Esophagus mucosa (tissue), 1 donor: ENCODE measurements around the gene ENGASE. TPM values are rescaled to one million over a fixed set of nuclear protein-coding genes. Genes with fewer than 3 reads are reported as not detected.
A peak's percentile ranks its signal among the peaks of the same experiment; 100 is the strongest.
"Not testable (repeated sequence)": the region's sequence is repeated elsewhere in the genome, so short reads cannot be mapped to it uniquely, and the experiment has no call there.

Experiments
- ATAC-seq: fragments of 200-7000 bp; cut with Tn5 transposase; one replicate; pipeline ENCODE4 v1.9.1; 2020
- total RNA-seq: library from RNA; stranded (reverse); gene quantifications from one replicate; pipeline ENCODE4 v1.2.4, GENCODE V29; 2023
- donor health status: DM: yes; HTN: yes; CAD: no.

The ENGASE gene, protein sequence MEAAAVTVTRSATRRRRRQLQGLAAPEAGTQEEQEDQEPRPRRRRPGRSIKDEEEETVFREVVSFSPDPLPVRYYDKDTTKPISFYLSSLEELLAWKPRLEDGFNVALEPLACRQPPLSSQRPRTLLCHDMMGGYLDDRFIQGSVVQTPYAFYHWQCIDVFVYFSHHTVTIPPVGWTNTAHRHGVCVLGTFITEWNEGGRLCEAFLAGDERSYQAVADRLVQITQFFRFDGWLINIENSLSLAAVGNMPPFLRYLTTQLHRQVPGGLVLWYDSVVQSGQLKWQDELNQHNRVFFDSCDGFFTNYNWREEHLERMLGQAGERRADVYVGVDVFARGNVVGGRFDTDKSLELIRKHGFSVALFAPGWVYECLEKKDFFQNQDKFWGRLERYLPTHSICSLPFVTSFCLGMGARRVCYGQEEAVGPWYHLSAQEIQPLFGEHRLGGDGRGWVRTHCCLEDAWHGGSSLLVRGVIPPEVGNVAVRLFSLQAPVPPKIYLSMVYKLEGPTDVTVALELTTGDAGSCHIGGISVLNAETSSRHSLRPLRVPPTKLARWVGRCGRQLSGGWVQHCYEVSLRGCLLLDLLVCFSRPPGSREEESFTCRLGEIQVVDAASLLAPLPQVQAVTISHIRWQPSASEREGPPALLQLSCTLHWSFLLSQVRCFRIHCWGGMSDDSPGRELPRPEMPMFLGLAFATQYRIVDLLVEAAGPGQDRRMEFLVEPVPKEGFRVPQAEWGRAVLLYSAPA
- total RNA-seq, result 6.5 TPM

DNA sequence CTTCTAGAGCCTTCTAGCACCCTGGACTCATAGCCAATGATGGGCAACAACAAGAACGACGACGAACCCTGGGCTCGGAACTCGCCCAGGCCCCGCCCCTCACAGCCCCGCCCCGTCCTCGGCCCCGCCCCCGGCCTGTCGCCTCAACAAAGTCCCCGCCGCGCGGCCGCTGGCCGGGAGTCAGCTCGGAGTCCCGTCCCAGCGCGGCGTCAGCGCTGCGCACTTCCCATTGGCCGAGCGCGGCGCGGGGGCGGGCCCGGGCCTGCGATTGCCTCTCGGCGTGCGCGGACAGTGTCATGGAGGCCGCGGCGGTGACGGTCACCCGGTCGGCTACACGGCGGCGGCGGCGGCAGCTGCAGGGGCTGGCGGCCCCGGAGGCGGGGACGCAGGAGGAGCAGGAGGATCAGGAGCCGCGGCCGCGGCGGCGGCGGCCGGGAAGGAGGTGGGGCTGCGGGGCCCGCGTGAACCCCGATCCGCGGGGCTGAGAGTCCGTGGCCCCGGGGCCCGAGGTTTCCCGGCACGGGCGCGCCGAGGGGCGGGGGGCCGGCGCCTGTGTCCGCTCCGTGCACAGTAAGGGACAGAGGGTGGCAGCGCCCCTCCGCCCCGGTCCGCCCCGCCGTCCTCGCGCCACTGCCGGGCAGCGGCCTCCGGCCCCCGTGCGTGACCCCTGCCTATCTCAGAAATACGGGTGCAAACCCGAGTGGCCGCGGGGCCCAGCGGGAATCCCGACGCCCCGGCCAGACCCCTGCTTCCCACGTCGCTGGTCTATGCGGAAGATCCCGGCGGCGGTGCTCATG lies at the start of gene ENGASE:
TSS of gene ENGASE (plus strand) at position 176 of the 797 bp plus-strand sequence. CDS start at position 297, 121 bp downstream.
- peak; percentile 97 for ATAC-seq

DNA sequence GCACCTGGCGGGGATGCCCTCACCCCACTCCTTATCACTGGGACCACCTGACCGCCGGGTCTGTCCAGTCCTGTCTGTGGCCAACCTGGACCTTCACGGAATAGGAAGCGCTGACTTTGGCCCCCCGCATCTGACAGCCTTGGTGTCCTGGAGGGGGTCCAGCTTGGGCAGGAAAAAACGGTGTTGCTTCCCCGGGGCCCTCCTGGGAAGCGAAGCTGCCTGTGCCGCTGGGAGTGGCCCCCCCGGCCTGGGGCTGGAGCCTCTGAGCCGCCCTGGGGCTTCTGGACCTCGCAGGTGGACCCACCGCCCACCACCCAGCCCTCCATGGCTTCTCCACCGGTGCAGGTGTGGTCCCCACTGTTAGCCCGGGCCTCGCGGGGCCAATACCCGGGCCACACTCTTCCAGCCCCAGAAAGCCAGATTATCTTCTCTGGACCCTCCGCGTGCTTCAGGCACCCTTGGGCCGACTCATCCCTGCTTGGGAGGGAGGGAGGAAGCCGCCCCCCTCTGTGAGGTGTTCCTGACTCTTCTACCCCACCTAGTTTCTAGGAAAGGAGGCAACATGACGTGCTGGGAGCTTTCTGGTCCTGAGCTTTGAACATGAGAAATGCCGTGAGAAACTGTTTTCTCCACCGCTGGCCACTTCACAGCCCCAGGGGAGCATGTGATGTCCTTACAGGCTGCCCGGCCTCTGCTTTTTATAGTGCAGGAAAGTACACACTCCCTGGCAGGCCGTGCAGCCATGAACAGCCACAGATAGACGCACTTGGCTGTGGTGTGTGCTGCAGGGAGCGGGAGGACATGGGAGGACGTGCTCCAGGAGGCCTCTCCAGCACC lies 49.5 kb upstream of the ENGASE start:
- no peak for ATAC-seq

DNA sequence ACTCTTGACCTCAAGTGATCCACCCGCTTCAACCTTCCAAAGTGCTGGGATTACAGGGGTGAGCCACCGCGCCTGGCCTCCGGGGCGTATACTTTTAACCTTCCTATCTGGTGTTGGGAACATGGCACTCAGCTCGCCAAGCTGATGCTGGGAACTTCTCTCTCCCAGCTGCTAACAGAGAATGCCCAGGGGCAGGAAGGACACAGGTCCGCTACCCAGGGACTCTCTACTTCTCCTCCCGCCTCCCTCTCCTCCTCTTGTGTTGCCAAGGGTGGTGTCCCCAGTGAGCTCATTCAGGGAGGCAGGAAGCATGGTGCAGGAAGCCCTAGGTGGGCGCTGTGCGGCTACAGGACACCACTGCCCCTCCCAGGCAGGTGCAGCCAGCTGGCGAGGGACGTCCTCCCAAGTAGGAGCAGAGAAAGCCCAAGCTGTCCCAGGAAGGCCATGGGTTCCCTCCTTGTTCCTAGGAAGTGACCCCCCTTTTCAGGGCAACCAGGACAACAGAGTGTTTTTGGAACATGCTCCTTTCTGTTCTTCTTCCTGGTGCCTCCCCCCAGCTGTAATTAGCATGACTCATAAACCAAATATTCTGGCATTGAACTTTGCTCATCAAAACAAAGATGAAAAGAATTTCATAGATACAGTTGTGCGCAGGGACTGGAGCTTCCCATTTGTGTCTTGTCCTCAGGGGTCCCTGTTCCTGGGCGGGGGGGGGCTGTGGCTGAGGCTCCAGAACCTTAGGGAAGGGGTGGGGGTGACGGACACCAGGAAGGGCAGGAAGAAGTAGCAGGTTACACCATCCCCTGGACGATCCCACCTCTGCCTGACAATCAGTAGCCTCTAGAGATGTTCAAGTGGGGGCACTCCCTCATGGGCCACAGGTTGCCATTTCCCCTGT lies 48.0 kb upstream of the ENGASE start:
- peak; percentile 21 for ATAC-seq

DNA sequence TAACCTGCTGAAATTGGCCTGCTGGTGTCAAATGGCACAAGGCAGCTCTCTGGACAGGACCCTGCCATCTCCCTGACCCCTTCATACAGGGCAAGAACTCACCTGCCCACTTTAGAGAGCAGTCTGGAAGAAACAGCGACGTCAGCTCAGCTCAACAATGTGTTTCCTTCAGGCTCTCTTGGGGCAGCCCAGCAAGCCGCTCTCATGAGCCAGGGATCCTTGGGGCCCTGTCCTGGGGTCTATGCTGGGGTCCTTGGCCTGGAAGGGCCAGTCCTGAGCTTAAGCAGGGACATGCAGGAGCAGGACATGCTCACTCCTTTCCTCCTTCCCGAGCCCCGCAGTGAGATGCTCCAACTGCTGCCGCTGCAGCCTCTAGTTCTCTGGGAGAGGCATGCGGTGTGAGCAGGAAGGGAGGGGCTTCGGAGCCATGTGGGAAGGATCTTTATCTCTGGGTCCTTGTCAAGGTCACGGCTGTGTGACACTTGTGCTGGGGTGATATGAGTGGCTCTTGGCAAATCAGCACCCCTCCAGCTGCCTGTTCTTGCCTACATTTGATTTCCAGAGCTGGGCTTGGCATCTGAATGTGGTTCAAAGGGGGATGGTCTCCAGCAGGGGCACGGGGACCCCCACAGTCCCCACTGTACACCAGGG lies 47.2 kb upstream of the ENGASE start:
- no peak for ATAC-seq

DNA sequence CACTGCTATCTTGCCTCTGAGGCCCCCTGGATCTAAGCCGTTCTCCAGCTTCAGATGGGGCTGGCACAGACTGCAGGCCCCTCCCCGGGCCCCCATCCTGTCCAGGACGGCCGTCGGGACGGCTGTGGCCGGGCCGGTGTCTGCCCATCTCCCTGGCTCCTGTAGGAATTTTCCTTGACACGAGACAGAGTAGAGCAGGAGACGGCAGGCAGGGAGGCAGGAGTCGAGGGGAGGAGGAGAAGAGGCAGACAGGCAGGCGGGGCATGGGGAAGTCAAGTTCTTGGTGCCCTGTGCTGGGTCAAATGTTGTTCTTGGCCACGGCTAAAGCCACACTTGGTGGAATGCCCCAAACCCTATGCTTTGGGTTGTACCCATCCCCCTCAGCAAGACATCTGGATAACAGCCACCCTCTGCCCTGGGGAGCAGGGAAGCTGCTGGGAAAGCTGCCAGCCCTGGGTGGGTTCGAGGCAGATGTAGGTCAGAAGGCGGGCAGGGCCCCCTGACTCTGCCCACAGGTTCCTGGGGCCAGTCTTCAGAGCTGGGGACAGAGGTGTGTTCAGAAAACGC lies 46.6 kb upstream of the ENGASE start:
- ATAC-seq, result peak; percentile 4

DNA sequence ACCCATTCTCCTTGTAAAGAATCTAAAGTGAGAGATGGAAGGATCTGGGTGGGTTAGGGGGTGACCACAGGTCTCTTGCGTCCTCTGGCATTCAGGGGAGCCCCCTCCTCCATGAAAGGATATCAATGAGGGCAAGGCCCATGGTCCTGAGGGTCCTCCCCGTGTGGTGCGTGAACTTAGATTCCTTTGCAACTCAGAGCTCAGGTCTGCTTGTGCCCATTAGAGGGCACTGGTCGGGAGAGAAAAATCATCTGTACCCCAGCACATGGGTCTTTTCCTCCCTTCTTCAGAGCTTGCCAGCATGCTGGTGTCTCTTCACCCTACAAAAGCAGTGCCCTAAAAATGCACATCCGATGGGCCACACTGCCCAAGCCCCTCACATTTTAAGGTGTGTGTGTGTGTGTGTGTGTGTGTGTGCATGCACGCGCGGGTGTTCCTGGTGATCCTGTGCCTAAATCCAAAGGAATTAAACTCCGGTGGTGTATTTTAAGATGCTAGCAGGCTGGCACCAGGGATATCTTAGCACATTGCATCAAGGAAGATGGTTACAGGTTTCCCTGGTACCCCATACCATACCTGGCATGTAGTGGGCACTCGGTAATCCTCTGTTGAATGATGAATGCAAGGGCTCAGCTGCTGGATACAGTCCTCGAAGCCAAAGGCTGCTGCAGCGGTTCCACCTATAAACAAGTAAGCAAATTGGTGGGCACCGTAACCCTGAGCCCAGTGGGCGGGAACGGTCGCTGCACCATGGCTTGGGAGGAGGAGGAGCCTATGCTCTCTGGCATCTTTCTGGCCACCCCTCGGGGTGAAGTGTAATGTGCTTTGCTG lies 45.9 kb upstream of the ENGASE start:
- no peak for ATAC-seq

DNA sequence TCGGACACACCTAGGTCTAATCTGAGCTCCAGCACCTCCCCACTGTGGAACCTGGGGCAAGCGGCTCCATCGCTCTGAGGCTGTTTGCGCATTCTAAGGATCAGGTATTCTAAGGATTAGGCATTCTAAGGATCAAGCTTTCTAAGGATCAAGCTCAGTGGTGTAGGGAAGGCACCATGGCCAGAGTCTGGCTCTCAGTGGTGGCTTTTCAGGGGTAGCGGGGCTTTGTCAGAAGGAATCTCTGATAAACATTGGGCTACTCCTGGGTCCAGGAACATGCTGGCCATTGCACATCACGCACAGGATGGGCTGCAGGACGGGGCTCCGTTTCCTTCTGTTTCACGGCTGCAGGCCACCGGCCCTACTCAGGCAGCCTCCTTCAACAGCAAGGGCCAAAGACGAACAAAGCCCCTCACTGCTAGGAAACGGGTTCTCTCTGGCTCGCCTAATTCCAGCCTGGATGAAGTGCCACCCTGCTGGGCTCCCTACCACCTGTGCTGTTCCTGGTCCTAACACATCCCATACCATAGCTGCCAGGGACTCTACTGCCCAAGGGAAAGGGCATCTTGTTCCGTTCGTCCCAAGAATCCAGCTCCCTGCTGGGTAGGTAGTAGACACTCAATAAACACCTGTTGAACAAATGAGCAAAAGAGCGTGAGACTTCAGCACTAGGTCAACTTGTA lies 45.2 kb upstream of the ENGASE start:
- no peak for ATAC-seq

DNA sequence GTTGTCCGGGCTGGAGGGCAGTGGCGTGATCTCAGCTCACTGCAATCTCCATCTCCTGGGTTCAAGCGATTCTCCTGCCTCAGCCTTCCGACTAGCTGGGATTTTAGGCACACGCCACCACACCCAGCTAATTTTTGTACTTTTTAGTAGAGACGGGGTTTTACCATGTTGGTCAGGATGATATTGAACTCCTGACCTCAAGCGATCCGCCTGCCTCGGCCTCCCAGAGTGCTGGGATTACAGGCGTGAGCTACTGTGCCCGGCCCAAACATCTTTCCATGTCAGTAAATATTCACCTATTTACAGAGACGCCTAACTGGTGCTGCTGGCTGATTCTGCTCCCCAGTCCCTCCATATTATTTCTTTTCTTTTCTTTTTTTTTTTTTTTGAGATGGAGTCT lies 44.0 kb upstream of the ENGASE start:
- not testable (repeated sequence) for ATAC-seq

DNA sequence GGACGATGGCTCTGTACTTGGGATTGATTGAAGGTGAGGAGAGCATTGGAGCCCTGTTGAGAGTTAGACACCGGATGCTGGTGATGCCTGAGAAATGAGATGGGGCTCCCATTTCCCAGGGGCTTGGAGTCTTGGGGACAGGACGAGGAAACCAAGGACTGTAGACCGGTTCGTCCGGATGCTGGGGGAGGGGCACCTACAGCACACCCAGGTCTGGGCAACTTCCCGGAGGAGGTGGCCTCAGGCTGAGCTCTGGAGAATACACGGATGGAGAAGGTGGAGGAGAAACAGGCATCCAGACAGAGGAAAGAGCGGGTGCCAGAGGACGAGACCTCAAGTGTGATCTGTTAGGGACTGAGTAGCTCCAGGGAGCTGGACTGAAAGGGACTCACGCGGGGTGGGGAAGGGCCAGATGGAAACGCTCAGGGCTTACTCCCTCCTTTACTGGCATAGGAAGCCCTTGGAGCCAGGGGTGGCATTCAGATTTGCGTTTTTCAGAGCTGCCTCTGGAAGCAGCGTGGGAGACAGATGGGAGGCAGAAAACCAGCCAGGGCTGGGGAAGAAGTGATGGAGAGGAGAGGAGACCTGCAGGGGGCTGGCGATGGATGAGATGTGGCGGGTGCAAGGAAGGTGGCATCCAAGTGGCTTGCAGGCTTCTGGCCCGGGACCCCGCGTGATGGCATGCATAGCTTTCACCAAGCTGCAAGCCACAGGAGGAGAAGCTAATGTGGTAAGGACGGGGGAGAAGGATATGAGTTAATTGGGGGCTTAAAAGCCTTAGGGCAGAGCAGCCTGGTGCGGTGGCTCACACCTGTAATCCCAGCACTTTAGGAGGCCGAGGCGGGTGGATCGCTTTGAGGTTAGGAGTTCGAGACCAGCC lies 42.4 kb upstream of the ENGASE start:
- no peak for ATAC-seq

DNA sequence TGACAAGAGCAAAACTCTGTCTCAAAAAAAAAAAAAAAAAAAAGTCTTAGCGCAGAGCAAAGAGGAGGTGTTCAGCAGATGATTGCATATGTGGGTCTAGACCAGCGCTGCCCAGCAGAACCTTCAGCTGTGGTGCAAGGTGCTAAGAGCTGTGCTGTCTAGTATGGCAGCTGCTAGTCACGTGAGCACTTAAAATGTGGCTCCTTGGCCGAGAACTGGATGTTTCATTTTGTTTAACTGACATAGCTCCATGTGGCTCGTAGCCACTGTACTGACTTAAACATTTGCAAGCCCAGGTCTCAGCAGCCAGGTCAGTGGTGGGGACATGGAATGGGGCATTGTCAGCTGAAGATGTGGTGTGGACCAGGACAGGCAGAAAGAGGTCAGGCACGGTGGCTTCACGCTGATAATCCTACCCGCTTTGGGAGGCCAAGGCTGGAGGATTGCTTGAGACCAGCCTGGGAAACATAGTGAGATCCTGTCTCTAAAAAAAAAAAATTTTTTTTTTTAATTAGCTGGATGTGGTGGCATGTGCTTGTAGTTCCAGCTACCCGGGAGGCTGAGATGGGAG lies 41.5 kb upstream of the ENGASE start:
- ATAC-seq, result no peak

DNA sequence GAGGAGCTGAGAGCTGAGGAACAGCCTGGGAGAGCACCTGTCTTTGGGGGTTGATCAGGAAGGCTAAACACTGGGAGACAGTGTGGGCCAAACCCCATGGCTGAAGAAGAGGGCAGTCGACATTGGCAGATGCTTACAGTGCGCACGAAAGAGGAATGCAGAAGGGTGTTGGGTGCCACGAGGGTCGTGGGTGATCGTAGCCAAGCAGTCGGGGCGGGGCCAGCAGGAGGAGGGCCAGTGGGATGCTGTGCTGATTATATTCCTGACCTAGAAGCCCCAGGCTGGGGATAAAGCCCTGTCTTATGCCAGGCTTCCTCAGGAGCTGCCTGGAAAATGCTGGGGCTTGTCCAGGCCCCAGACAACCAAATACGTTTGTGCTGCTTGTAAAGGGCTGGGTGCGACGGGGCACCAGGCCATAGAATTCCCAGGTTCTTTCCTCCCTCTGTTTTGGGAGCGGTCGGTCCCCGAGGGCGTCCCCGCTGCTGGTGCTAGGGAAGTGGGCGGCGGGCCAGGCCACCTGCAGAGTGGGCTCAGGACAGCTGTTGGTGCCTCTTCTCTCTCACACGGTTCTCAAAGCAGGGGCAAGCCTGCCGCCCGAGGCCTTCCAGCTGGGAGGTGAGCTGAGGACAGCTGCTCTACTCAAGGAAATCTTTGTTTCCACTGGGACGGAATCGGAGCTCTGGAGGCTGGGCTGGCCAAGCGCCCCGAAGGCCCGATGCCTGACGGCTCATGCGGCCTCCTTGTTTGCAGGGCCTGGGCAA lies 40.7 kb upstream of the ENGASE start:
- ATAC-seq, result peak; percentile 23

DNA sequence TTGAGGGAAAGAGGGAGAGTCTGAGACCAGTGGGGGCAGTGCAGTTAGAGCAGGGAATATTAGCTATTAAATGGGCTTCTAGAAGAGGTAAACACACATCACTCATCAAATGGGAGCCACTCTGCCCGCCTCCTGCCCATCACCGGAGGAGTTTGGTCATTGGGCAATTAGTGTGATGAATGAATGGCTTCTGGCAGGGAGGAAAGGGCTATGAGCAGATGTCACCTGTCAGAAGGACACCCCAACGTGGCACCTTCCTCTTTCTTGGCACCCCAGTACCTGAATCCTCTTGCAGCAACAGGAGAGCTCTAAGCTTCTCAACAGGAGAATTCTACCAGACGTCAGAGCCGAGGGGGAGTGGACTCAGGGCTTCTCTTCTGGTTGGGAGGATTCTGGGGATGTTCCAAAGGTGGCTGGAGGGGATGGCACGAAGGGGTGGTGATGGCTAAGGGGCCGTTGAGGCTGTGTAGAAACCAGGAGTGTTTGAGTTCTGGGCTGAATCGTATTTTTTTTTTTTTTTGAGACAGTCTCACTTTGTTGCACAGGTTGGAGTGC lies 39.6 kb upstream of the ENGASE start:
- ATAC-seq, result no peak

DNA sequence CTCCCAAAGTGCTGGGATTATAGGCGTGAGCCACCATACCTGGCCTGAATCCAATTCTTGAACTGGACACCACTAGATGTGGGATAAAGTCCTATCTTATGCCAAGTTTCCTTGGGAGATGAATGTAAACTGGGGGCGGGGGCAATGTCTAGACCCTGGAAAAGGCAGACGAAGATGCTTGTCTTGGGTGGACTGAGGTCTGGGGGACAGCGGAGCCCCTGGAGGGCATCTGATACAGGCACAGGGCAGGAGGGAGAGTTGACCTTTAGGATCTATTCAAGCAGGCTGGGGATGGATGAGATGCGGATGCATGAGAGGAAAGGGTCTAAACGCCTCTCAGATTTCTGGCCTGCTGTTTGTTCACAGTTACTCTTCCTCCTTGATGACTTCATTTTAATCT lies 38.9 kb upstream of the ENGASE start:
- ATAC-seq, result no peak

DNA sequence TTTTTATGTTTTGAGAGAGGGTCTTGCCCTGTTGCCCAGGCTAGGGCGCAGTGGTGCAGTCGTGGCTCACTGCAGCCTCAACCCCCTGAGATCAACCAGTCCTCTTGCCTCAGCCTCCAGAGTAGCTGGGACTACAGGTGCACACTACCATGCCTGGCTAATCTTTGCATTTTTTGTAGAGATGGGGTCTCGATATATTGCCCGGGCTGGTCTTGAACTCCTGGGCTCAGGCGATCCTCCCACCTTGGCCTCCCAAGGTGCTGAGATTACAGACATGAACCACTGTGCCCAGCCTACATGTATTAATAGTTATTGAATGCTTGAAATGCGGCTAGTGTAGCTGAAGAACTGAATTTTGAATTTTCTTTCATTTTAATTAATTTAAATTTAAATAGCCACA lies 38.4 kb upstream of the ENGASE start:
- ATAC-seq, result no peak

DNA sequence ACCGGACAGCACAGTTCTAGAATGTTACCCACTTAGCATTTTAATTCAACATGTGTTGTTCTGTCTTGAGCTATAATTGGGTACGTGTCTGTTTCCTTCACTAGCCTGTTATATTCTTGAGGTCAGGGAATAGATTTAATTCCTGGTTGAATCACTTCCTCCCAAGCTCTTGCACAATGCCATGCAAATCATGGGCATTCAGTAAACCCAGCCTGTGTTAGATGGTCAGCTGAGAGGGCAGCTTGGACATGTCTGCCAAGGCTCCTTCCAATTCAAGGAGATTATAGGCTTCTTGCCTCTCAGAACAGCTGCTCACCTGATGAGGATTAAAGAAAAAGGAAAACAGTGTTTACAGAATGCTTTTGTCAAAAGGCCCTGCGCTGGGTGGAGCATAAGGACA lies 38.0 kb upstream of the ENGASE start:
- peak; percentile 67 for ATAC-seq

DNA sequence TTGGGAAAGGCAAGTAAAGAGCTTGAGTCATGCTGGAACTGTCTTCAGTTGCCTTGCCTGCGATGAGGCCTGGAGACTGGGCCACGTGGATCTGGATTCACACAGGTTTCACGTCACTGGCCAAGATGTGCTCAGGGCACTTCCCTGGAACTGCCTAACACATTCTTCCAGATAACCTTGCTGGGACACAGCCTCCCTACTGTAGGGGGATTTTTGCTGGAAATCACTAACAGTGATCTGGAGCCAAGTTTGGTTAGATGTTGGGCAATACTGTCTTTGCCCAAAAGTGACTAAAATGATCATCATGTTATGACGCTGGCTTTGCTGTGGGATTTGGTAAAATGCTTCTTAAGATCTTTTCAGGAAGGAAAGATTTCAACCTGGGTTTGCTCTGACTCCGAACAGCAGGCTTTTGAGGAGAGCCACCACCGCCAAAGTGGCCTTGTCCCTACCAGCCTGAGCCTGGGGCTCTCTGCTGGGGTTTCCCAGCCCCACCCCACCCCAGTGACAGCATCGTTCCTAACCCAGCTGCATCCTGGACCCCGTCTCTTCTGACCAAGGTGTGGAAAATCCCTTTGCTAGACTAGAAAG lies 36.0 kb upstream of the ENGASE start:
- peak; percentile 44 for ATAC-seq
